Measurements from ENCODE around the gene C5orf52.
"Not testable (repeated sequence)": the region's sequence is repeated elsewhere in the genome, so short reads cannot be mapped to it uniquely, and the experiment has no call there.

C5orf52 gene

DNA sequence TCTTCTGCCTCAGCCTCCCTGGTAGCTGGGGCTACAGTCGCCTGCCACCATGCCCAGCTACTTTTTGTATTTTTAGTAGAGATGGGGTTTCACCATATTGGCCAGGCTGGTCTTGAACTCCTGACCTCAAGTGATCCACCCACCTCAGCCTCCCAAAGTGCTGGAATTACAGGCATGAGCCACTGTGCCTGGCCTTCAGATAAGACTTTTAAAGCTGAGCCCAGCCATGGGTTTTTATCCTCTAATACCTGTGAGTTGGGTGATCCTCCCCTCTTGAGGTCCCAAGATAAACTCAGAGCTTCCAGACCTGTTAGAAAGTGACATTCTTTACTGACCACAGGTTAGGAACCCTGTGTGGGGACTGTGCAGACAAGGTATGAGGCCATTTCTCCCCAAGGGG, 56.5 kb downstream of the C5orf52 start:
- not testable (repeated sequence) for DNase-seq
